ENCODE measurements around the gene TNFAIP3.
"Not testable (repeated sequence)": the region's sequence is repeated elsewhere in the genome, so short reads cannot be mapped to it uniquely, and the experiment has no call there.

DNA sequence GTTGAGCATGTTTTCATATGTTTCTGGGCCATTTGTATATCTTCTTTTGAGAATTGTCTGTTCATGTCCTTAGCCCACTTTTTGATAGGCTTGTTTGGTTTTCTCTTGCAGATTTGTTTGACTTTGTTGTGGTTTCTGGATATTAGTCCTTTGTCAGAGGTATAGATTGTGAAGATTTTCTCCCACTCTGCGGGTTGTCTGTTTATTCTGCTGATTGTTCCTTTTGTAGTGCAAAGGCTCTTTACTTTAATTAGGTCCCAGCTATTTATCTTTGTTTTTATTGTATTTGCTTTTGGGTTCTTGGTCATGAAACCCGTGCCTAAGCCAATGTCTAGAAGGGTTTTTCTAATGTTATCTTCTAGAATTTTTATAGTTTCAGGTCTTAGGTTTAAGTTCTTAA is 29.0 kb upstream of the TNFAIP3 start:
- not testable (repeated sequence) for TF ChIP-seq POLR2A, POLR2AphosphoS5, EP300 (IDR thresholded peaks at IDR 0.05)
- TF ChIP-seq, protein P1, sequence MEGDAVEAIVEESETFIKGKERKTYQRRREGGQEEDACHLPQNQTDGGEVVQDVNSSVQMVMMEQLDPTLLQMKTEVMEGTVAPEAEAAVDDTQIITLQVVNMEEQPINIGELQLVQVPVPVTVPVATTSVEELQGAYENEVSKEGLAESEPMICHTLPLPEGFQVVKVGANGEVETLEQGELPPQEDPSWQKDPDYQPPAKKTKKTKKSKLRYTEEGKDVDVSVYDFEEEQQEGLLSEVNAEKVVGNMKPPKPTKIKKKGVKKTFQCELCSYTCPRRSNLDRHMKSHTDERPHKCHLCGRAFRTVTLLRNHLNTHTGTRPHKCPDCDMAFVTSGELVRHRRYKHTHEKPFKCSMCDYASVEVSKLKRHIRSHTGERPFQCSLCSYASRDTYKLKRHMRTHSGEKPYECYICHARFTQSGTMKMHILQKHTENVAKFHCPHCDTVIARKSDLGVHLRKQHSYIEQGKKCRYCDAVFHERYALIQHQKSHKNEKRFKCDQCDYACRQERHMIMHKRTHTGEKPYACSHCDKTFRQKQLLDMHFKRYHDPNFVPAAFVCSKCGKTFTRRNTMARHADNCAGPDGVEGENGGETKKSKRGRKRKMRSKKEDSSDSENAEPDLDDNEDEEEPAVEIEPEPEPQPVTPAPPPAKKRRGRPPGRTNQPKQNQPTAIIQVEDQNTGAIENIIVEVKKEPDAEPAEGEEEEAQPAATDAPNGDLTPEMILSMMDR (IDR thresholded peaks at IDR 0.05): not testable (repeated sequence)
